SH-SY5Y (cell line): ENCODE results near the gene PRCP.

Experiments used
- GATA2 ChIP-seq: IDR thresholded peaks from 2 replicates; pipeline ENCODE4 v1.6.1; 2011; ENCODE audit warnings: mild to moderate bottlenecking, low read depth, low read length
- GATA3 ChIP-seq: IDR thresholded peaks from 2 replicates; pipeline ENCODE4 v1.6.1; 2011; ENCODE audit warnings: low read depth, mild to moderate bottlenecking, low read length, moderate library complexity

PRCP gene

GRCh38 chr11:82775218-82775617 lies 125.0 kb downstream of the PRCP start:
- TF ChIP-seq GATA2 = no peak
- TF ChIP-seq GATA3 = no peak
